GM23338 (cell line): ENCODE measurements around the gene MKLN1. TPM values are rescaled to one million over a fixed set of nuclear protein-coding genes. Genes with fewer than 3 reads are reported as not detected.

Source experiments
- ATAC-seq: fragments of 200-7000 bp; cut with Tn5 transposase; 3 replicates; pipeline ENCODE4 v1.9.1; 2020
- DNase-seq: peaks from one replicate; pipeline ENCODE4 v3.0.0-alpha.2; 2015; ENCODE audit warnings: low spot score
- H2AFZ ChIP-seq: fragments of 200-600 bp; sonication (generic); 2 replicates; pipeline ENCODE4 v1.8.0; 2016; ENCODE audit warnings: antibody characterized with exemption, mild to moderate bottlenecking, moderate library complexity
- H3F3A ChIP-seq: fragments of 200-600 bp; sonication (generic); replicated peaks from 2 replicates; pipeline ENCODE4 v1.8.0; 2017; ENCODE audit warnings: antibody characterized with exemption, mixed run types, low read depth
- H3K27ac ChIP-seq: fragments of 200-600 bp; sonication (generic); 2 replicates; pipeline ENCODE4 v1.6.1; 2016; ENCODE audit warnings: low read depth
- H3K27me3 ChIP-seq: fragments of 200-600 bp; sonication (generic); 2 replicates; pipeline ENCODE4 v1.8.0; 2016; ENCODE audit warnings: mild to moderate bottlenecking, mixed run types, moderate library complexity; ENCODE audit not compliant: insufficient read depth
- H3K36me3 ChIP-seq: fragments of 200-600 bp; sonication (generic); 2 replicates; pipeline ENCODE4 v1.8.0; 2016; ENCODE audit warnings: mild to moderate bottlenecking; ENCODE audit not compliant: insufficient read depth
- H3K4me1 ChIP-seq: fragments of 200-600 bp; sonication (generic); 2 replicates; pipeline ENCODE4 v1.8.0; 2016; ENCODE audit warnings: mild to moderate bottlenecking, moderate library complexity; ENCODE audit not compliant: insufficient read depth
- H3K4me2 ChIP-seq: fragments of 200-600 bp; sonication (generic); 2 replicates; pipeline ENCODE4 v1.7.1; 2017; ENCODE audit warnings: mixed run types
- H3K4me3 ChIP-seq: fragments of 200-600 bp; sonication (generic); 2 replicates; pipeline ENCODE4 v1.6.1; 2016; ENCODE audit warnings: mixed run types
- H3K79me2 ChIP-seq: fragments of 200-600 bp; sonication (generic); replicated peaks from 2 replicates; pipeline ENCODE4 v1.8.0; 2017; ENCODE audit warnings: mild to moderate bottlenecking; ENCODE audit not compliant: insufficient read depth
- H3K9me2 ChIP-seq: fragments of 200-600 bp; sonication (generic); 2 replicates; pipeline ENCODE4 v1.8.0; 2017; ENCODE audit not compliant: insufficient read depth
- H4K20me1 ChIP-seq: fragments of 200-600 bp; sonication (generic); replicated peaks from 2 replicates; pipeline ENCODE4 v1.8.0; 2017; ENCODE audit warnings: mild to moderate bottlenecking; ENCODE audit not compliant: insufficient read depth
- H3K27ac Mint-ChIP-seq: 2 replicates; pipeline ENCODE4 v1.8.0; 2020; ENCODE audit warnings: inconsistent platforms, mild to moderate bottlenecking, moderate library complexity, mixed read lengths
- H3K27me3 Mint-ChIP-seq: 3 replicates; pipeline ENCODE4 v1.8.0; 2022; ENCODE audit warnings: low read depth, mild to moderate bottlenecking, moderate library complexity, mixed read lengths, inconsistent platforms; ENCODE audit not compliant: insufficient read depth, poor library complexity
- H3K36me3 Mint-ChIP-seq: 3 replicates; pipeline ENCODE4 v1.8.0; 2021; ENCODE audit warnings: low read depth, mild to moderate bottlenecking, inconsistent platforms, moderate library complexity, mixed read lengths
- H3K4me1 Mint-ChIP-seq: 3 replicates; pipeline ENCODE4 v1.8.0; 2020; ENCODE audit warnings: mild to moderate bottlenecking, inconsistent platforms, mixed read lengths
- H3K4me3 Mint-ChIP-seq: 3 replicates; pipeline ENCODE4 v1.8.0; 2021; ENCODE audit warnings: moderate library complexity, mild to moderate bottlenecking, inconsistent platforms, mixed read lengths
- H3K9me3 Mint-ChIP-seq: 3 replicates; pipeline ENCODE4 v1.8.0; 2020; ENCODE audit warnings: moderate library complexity, mild to moderate bottlenecking, inconsistent platforms, mixed read lengths
- CREB1 ChIP-seq: fragments of 250-450 bp; sonication (Bioruptor Pico); IDR thresholded peaks from 2 replicates; pipeline ENCODE4 v1.5.0; 2020; ENCODE audit warnings: low read depth, mild to moderate bottlenecking, moderate library complexity
- CTCF ChIP-seq, 2 experiments: fragments of 200-600 bp in 1 of 2; sonication (generic) in 1 of 2; conservative IDR thresholded peaks; 2 replicates each; pipeline versions ENCODE4 v1.5.1 to v1.6.1; 2016 to 2017; ENCODE audit warnings: antibody characterized with exemption in 2 of 2, low read depth in 2 of 2, mild to moderate bottlenecking in 2 of 2, moderate library complexity in 1 of 2
- ETS1 ChIP-seq: IDR thresholded peaks from 2 replicates; pipeline ENCODE4 v1.6.1; 2016; ENCODE audit warnings: antibody characterized with exemption
- EZH2 ChIP-seq: fragments of 200-600 bp; sonication (generic); IDR thresholded peaks from one replicate; pipeline ENCODE4 v1.8.0; 2017; ENCODE audit warnings: antibody characterized with exemption, mild to moderate bottlenecking, low read depth; ENCODE audit not compliant: unreplicated experiment
- EZH2phosphoT487 ChIP-seq: fragments of 200-600 bp; sonication (generic); IDR thresholded peaks from one replicate; pipeline ENCODE4 v1.8.1; 2018; ENCODE audit warnings: antibody characterized with exemption; ENCODE audit not compliant: unreplicated experiment
- JUNB ChIP-seq: IDR thresholded peaks from one replicate; pipeline ENCODE4 v1.6.1; 2016; ENCODE audit warnings: antibody characterized with exemption; ENCODE audit not compliant: unreplicated experiment
- NANOG ChIP-seq: IDR thresholded peaks from 2 replicates; pipeline ENCODE4 v1.6.1; 2016; ENCODE audit warnings: antibody characterized with exemption, borderline replicate concordance
- POLR2AphosphoS5 ChIP-seq: IDR thresholded peaks from 2 replicates; pipeline ENCODE4 v1.6.1; 2016; ENCODE audit warnings: antibody characterized with exemption, low read depth
- REST ChIP-seq: IDR thresholded peaks from one replicate; pipeline ENCODE4 v1.6.1; 2018; ENCODE audit warnings: antibody characterized with exemption; ENCODE audit not compliant: unreplicated experiment
- STAT1 ChIP-seq: IDR thresholded peaks from one replicate; pipeline ENCODE4 v1.6.1; 2016; ENCODE audit warnings: antibody characterized with exemption; ENCODE audit not compliant: unreplicated experiment
- ZNF114 ChIP-seq: fragments of 250-450 bp; sonication (Bioruptor Pico); IDR thresholded peaks from 2 replicates; pipeline ENCODE4 v1.5.0; 2020; ENCODE audit warnings: mild to moderate bottlenecking, moderate library complexity
- ZNF331 ChIP-seq: fragments of 250-450 bp; sonication (Bioruptor Pico); IDR thresholded peaks from 2 replicates; pipeline ENCODE4 v1.5.0; 2020; ENCODE audit warnings: low read depth, mild to moderate bottlenecking, moderate library complexity
- polyA plus RNA-seq: library from polyadenylated mRNA; unstranded; fragments of >200 nt; fragmentation: Nextera tagmentation; extraction: Ambion mirVana; gene quantifications from 2 replicates; pipeline ENCODE4 v1.2.1, GENCODE V29; 2016
- total RNA-seq: library from RNA; depleted of rRNA; stranded (reverse); fragments of >200 nt; shearing (Covaris generic); gene quantifications from 2 replicates; pipeline ENCODE4 v1.2.3, GENCODE V29; 2014

MKLN1 gene
- total and polyA plus RNA-seq, 2 experiments from 2014 or later = 25.3 to 46.5 TPM

GRCh38 chr7:131431289-131431688, 103.6 kb downstream of the MKLN1 start (continued):
- no peak for TF ChIP-seq ETS1
- no peak for TF ChIP-seq ZNF331 (CRISPR knock-in tag)
- TF ChIP-seq JUNB = no peak
- no peak for TF ChIP-seq REST
- TF ChIP-seq NANOG = no peak
- no peak for TF ChIP-seq POLR2AphosphoS5
- no peak for TF ChIP-seq STAT1
- TF ChIP-seq CREB1 (CRISPR knock-in tag) = no peak

- H3K4me1 Mint-ChIP-seq = no peaks in the 10 kb centered on the region
- no peaks in the 10 kb centered on the region for H3K79me2 ChIP-seq
- no peaks in the 10 kb centered on the region for H3F3A ChIP-seq
- no peak overlapping the region for H3K4me3 Mint-ChIP-seq
- no peak overlapping the region for H3K4me2 ChIP-seq
- H3K9me2 ChIP-seq = no peaks in the 10 kb centered on the region
- H3K9me3 Mint-ChIP-seq = no peaks in the 10 kb centered on the region
- no peak overlapping the region for H3K27ac ChIP-seq
- H2AFZ ChIP-seq = no peak overlapping the region
- H3K4me3 ChIP-seq = no peak overlapping the region
- H3K36me3 Mint-ChIP-seq = peaks cover 19% of the 10 kb centered on the region
- no peak overlapping the region for H3K27ac Mint-ChIP-seq
- no peaks in the 10 kb centered on the region for H3K4me1 ChIP-seq
- DNase-seq (no peak), ATAC-seq (no peak)
- no peaks in the 10 kb centered on the region for H3K27me3 ChIP-seq
- peaks cover 2% of the 10 kb centered on the region for H3K27me3 Mint-ChIP-seq
- H3K36me3 ChIP-seq = no peaks in the 10 kb centered on the region; the same call in 1 of the 2 replicates
- H4K20me1 ChIP-seq = no peaks in the 10 kb centered on the region
- TF ChIP-seq POLR2AphosphoS5 (no peak), NANOG (no peak), REST (no peak), ETS1 (no peak), CTCF (conservative IDR thresholded peaks at IDR 0.05; ENCODE audit: low read depth in 2 of 2) (no peak), ZNF114 (CRISPR knock-in tag) (no peak), JUNB (no peak), STAT1 (no peak), EZH2 (no peak), ZNF331 (CRISPR knock-in tag) (no peak), CREB1 (CRISPR knock-in tag) (no peak), EZH2phosphoT487 (no peak)
Measured at GRCh38 chr7:131431756-131432155, 104.1 kb downstream of the MKLN1 start.
